ENCODE results near the gene KIF26A.

DNA sequence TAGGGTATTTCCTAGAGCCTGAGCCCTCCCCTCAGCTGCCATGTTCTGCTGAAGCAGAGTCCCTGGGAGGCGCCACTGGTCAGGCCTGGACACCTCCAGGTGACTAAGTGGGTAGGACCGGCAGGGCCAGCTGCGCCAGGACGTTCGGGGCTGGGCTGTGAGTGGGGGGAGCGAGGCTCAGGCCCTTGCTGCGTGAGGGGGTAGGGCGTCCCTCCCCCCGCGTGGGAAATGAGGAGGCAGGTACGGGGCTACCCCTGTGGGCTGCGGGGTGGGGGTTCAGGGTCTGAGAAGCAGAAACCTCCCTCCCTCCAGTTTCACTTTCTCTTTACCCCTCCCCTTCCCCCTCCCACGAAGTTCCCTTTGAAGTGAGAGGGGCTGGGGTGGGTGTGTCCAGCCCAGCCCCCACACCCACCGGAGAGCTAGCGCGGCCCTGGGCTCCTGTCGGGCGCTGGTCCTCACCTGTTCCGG, 22.1 kb upstream of the KIF26A start:
- TF ChIP-seq, protein P1, sequence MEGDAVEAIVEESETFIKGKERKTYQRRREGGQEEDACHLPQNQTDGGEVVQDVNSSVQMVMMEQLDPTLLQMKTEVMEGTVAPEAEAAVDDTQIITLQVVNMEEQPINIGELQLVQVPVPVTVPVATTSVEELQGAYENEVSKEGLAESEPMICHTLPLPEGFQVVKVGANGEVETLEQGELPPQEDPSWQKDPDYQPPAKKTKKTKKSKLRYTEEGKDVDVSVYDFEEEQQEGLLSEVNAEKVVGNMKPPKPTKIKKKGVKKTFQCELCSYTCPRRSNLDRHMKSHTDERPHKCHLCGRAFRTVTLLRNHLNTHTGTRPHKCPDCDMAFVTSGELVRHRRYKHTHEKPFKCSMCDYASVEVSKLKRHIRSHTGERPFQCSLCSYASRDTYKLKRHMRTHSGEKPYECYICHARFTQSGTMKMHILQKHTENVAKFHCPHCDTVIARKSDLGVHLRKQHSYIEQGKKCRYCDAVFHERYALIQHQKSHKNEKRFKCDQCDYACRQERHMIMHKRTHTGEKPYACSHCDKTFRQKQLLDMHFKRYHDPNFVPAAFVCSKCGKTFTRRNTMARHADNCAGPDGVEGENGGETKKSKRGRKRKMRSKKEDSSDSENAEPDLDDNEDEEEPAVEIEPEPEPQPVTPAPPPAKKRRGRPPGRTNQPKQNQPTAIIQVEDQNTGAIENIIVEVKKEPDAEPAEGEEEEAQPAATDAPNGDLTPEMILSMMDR (IDR thresholded peaks at IDR 0.05; ENCODE audit: low read length) = no peak
- no peak for TF ChIP-seq EZH2 (IDR thresholded peaks at IDR 0.05; ENCODE audit: borderline replicate concordance, low read length)

Measured in OCI-LY1 (cell line).